ENCODE results near the gene INTS1. TPM values are rescaled to one million over a fixed set of nuclear protein-coding genes. Genes with fewer than 3 reads are reported as not detected.
"Not testable (repeated sequence)": the region's sequence is repeated elsewhere in the genome, so short reads cannot be mapped to it uniquely, and the experiment has no call there.

INTS1 gene
- total RNA-seq, 2 donors from 2014 or later, result 29.0 to 47.0 TPM

DNA sequence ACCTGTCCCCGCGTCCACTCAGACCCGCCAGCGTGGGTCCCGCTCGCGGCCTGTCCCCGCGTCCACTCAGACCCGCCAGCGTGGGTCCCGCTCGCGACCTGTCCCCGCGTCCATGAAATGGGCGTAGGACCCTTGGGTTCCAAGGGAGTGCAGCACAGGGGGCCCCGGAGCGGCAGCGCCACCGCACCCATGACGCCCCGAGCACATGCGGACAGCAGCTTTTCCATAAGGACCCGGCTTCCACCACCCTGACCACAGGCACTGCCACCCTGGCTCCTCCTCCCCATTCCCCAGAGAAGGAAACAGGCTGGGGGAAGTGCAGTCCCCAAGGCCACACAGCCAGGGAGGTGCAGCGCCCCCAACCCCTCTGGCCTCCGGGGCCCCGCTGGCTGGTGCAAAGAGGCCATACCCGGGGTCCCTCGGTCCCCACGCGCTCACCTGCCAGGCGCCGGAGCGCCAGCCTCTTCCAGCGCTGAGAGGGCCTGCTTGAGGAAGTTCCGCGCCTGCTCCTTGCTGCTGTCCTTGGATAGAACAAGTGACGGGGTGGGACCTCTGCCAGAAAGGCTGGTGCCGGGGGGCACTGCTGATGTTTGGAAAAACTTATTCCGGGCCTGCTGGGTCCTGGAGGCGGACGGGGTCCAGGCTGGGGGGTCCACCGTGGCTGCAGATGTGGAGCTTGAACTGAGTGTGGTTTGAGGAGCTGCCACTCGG is 59.8 kb downstream of the INTS1 start:
- peaks cover 0 to 7% of the 10 kb centered on the region in 2 donors for H3K4me1 ChIP-seq
- H3K4me3 ChIP-seq, result no peak overlapping the region
- no peak for TF ChIP-seq CTCF (IDR thresholded peaks at IDR 0.05)
- no peaks in the 10 kb centered on the region for H3K9me3 ChIP-seq
- H3K27ac ChIP-seq, result no peak overlapping the region
- H3K27me3 ChIP-seq, result no peaks in the 10 kb centered on the region
- peaks cover 7% of the 10 kb centered on the region for H3K36me3 ChIP-seq
- DNase-seq (ENCODE audit: low spot score), result no peak

DNA sequence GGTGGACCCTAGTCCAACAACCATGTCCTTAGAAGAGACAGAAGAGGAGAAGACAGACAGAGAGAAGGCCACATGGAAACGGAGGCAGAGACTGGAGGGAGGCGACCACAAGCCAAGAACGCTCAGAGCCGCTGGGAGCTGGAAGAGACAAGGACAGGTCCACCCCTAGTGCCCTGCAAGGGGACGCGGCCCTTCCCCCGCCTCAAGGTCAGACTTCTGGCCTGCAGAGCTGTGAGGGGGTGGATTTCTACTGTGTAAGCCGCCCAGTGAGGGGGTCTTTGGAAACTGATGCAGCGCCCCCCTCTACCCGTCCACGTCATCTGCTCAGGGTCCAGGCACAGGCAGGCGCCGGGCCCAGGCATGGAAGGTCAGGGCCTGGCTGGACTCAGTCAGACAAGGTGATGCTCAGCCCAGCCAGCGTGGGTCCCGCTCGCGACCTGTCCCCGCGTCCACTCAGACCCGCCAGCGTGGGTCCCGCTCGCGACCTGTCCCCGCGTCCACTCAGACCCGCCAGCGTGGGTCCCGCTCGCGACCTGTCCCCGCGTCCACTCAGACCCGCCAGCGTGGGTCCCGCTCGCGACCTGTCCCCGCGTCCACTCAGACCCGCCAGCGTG is 60.5 kb downstream of the INTS1 start:
- H3K9me3 ChIP-seq; H3K36me3 ChIP-seq; DNase-seq (ENCODE audit: low spot score); H3K27ac ChIP-seq; H3K27me3 ChIP-seq; H3K4me3 ChIP-seq; H3K4me1 ChIP-seq: not testable (repeated sequence)

DNA sequence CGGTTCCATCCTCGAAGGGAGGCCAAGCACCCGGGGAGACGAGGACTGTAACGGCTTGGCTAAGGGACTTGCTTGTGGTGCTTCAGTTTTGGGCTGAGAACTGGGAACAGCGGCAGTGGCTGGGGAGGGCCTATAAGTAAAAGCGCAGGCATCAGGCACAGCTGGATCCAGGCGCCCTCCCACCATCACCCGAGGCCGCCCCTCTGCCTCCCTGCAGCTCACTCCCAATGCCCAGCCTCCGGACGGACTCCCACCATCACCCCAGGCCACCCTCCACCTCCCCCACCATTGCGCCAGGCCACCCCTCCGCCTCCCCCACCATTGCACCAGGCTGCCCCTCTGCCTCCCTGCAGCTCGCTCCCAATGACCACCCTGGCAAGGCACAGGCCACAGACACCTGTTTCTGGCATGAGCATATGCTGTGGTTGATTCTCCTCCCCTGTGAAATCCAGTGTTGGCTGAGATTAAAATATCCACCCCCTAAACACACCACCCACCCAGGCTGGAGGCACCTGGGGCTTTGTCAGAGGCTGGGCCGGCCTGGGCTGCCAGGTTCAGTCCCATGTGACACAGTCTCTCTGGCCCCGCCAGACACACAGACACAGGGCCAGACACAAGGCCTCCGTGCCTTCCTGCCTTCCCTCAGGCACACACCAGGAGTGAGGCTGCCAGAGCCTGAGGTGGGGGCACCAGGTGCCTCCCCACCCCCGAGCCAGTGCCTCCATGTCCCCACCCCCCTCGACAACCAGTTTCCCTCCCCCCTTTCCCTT is 61.6 kb downstream of the INTS1 start:
- no peaks in the 10 kb centered on the region for H3K4me1 ChIP-seq
- no peaks in the 10 kb centered on the region for H3K9me3 ChIP-seq
- H3K36me3 ChIP-seq, result peaks cover 7% of the 10 kb centered on the region
- no peak for DNase-seq (ENCODE audit: low spot score)
- H3K4me3 ChIP-seq, result no peak overlapping the region
- H3K27ac ChIP-seq, result no peak overlapping the region
- no peak for TF ChIP-seq CTCF (IDR thresholded peaks at IDR 0.05)
- H3K27me3 ChIP-seq, result no peaks in the 10 kb centered on the region

GRCh38 chr7:1441615-1442354 is 62.4 kb downstream of the INTS1 start:
- no peak for DNase-seq (ENCODE audit: low spot score)
- Histone ChIP-seq H3K4me1 (no peaks in the 10 kb centered on the region), H3K27me3 (no peaks in the 10 kb centered on the region), H3K9me3 (no peaks in the 10 kb centered on the region), H3K27ac (no peak overlapping the region), H3K36me3 (peaks cover 7% of the 10 kb centered on the region), H3K4me3 (no peak overlapping the region)
- TF ChIP-seq CTCF (IDR thresholded peaks at IDR 0.05), result no peak

DNA sequence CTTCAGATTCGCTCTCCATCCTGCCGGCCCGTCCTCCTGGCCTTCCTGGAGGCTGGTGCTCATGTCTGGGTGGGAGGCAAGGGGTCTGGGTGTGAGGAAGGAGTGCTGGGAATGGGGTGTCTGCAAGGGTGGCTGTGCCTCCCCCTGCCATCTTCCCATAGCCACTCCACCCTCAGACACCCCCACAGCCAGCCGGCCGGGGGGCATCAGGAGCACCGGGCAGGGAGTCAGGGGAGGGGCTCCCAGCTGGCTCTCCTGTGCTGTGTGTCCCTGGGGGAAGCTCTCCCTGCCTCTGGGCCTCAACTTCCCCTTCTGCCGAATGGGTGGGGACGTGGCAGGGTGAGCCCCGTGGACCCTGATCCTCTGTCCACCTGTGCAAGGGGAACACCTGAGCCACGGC is 63.6 kb downstream of the INTS1 start:
- Histone ChIP-seq H3K36me3 (peaks cover 7% of the 10 kb centered on the region), H3K9me3 (no peaks in the 10 kb centered on the region), H3K27me3 (no peaks in the 10 kb centered on the region), H3K27ac (no peak overlapping the region), H3K4me1 (no peaks in the 10 kb centered on the region), H3K4me3 (no peak overlapping the region)
- DNase-seq (ENCODE audit: low spot score), result no peak
- no peak for TF ChIP-seq CTCF (IDR thresholded peaks at IDR 0.05)
